Measurements from ENCODE around the gene PKM.
"Not testable (repeated sequence)": the region's sequence is repeated elsewhere in the genome, so short reads cannot be mapped to it uniquely, and the experiment has no call there.

Gene PKM

GRCh38 chr15:72173864-72174550, 57.0 kb downstream of the PKM start:
- no CpG with 5 or more reads among the region's 12 CpGs for WGBS (ENCODE audit: extremely low coverage, insufficient coverage, low lambda C conversion rate)
- Histone ChIP-seq H3K18ac (ENCODE audit: low read length) (no peak overlapping the region), H4K8ac (ENCODE audit: low read depth, low read length) (no peak overlapping the region), H3K79me2 (ENCODE audit: control insufficient read depth, insufficient read depth, low read length) (no peaks in the 10 kb centered on the region), H3K4me1 (ENCODE audit: control insufficient read depth, low read depth, low read length) (no peaks in the 10 kb centered on the region), H2BK120ac (ENCODE audit: low read depth, low read length) (no peak overlapping the region), H3K4me2 (ENCODE audit: low read length) (no peak overlapping the region), H3K4ac (ENCODE audit: low read depth, low read length) (no peak overlapping the region), H3K27ac (ENCODE audit: low read depth, low read length) (no peak overlapping the region), H3K27me3 (ENCODE audit: insufficient read depth, low read length, poor library complexity) (no peaks in the 10 kb centered on the region), H3K56ac (ENCODE audit: low read length) (no peak overlapping the region), H2BK15ac (replicated peaks; ENCODE audit: low read depth) (no peak overlapping the region), H3K9ac (ENCODE audit: low read length) (no peak overlapping the region), H4K5ac (ENCODE audit: low read length) (no peak overlapping the region), H2BK5ac (ENCODE audit: low read length) (no peak overlapping the region), H3K23ac (ENCODE audit: low read length) (no peak overlapping the region), H3K36me3 (ENCODE audit: control insufficient read depth, insufficient read depth, low read length) (no peaks in the 10 kb centered on the region), H3K4me3 (ENCODE audit: low read length) (no peak overlapping the region), H3K79me1 (ENCODE audit: low read length) (no peaks in the 10 kb centered on the region), H2AK5ac (ENCODE audit: low read length) (no peak overlapping the region)
- no peak for DNase-seq

GRCh38 chr15:72173401-72173800, 57.6 kb downstream of the PKM start:
- Histone ChIP-seq H3K4me3 (ENCODE audit: low read length) (no peak overlapping the region), H3K27me3 (ENCODE audit: insufficient read depth, low read length, poor library complexity) (no peaks in the 10 kb centered on the region), H3K56ac (ENCODE audit: low read length) (no peak overlapping the region), H3K23ac (ENCODE audit: low read length) (no peak overlapping the region), H4K8ac (ENCODE audit: low read depth, low read length) (no peak overlapping the region), H2AK5ac (ENCODE audit: low read length) (no peak overlapping the region), H3K9ac (ENCODE audit: low read length) (no peak overlapping the region), H2BK5ac (ENCODE audit: low read length) (no peak overlapping the region), H3K4me2 (ENCODE audit: low read length) (no peak overlapping the region), H3K18ac (ENCODE audit: low read length) (no peak overlapping the region), H3K4ac (ENCODE audit: low read depth, low read length) (no peak overlapping the region), H2BK15ac (replicated peaks; ENCODE audit: low read depth) (no peak overlapping the region), H3K36me3 (ENCODE audit: control insufficient read depth, insufficient read depth, low read length) (no peaks in the 10 kb centered on the region), H3K79me1 (ENCODE audit: low read length) (no peaks in the 10 kb centered on the region), H3K27ac (ENCODE audit: low read depth, low read length) (no peak overlapping the region), H3K79me2 (ENCODE audit: control insufficient read depth, insufficient read depth, low read length) (no peaks in the 10 kb centered on the region), H4K5ac (ENCODE audit: low read length) (no peak overlapping the region), H2BK120ac (ENCODE audit: low read depth, low read length) (no peak overlapping the region), H3K4me1 (ENCODE audit: control insufficient read depth, low read depth, low read length) (peaks cover 2% of the 10 kb centered on the region)
- no CpG with 5 or more reads among the region's 6 CpGs for WGBS (ENCODE audit: extremely low coverage, insufficient coverage, low lambda C conversion rate)
- no peak for DNase-seq

GRCh38 chr15:72172796-72173195, 58.2 kb downstream of the PKM start:
- H2BK5ac ChIP-seq (ENCODE audit: low read length): no peak overlapping the region
- H3K27ac ChIP-seq (ENCODE audit: low read depth, low read length): no peak overlapping the region
- no peaks in the 10 kb centered on the region for H3K27me3 ChIP-seq (ENCODE audit: insufficient read depth, low read length, poor library complexity)
- no peaks in the 10 kb centered on the region for H3K36me3 ChIP-seq (ENCODE audit: control insufficient read depth, insufficient read depth, low read length)
- H4K8ac ChIP-seq (ENCODE audit: low read depth, low read length): no peak overlapping the region
- H3K18ac ChIP-seq (ENCODE audit: low read length): no peak overlapping the region
- H3K79me1 ChIP-seq (ENCODE audit: low read length): no peaks in the 10 kb centered on the region
- H2BK120ac ChIP-seq (ENCODE audit: low read depth, low read length): no peak overlapping the region
- no peak overlapping the region for H3K9ac ChIP-seq (ENCODE audit: low read length)
- no peaks in the 10 kb centered on the region for H3K79me2 ChIP-seq (ENCODE audit: control insufficient read depth, insufficient read depth, low read length)
- H2BK15ac ChIP-seq (replicated peaks; ENCODE audit: low read depth): no peak overlapping the region
- no peak overlapping the region for H3K4me2 ChIP-seq (ENCODE audit: low read length)
- peaks cover 6% of the 10 kb centered on the region for H3K4me1 ChIP-seq (ENCODE audit: control insufficient read depth, low read depth, low read length)
- H4K5ac ChIP-seq (ENCODE audit: low read length): no peak overlapping the region
- H3K23ac ChIP-seq (ENCODE audit: low read length): no peak overlapping the region
- H2AK5ac ChIP-seq (ENCODE audit: low read length): no peak overlapping the region
- DNase-seq: no peak
- no CpG with 5 or more reads among the region's 5 CpGs for WGBS (ENCODE audit: extremely low coverage, insufficient coverage, low lambda C conversion rate)
- H3K4ac ChIP-seq (ENCODE audit: low read depth, low read length): no peak overlapping the region
- no peak overlapping the region for H3K4me3 ChIP-seq (ENCODE audit: low read length)
- no peak overlapping the region for H3K56ac ChIP-seq (ENCODE audit: low read length)

GRCh38 chr15:72171978-72172377, 59.0 kb downstream of the PKM start:
- not testable (repeated sequence) for H3K4me2 ChIP-seq (ENCODE audit: low read length); H3K9ac ChIP-seq (ENCODE audit: low read length); H3K79me2 ChIP-seq (ENCODE audit: control insufficient read depth, insufficient read depth, low read length); H2AK5ac ChIP-seq (ENCODE audit: low read length); H3K23ac ChIP-seq (ENCODE audit: low read length); H3K4me3 ChIP-seq (ENCODE audit: low read length); H2BK120ac ChIP-seq (ENCODE audit: low read depth, low read length); H3K79me1 ChIP-seq (ENCODE audit: low read length); H2BK15ac ChIP-seq (replicated peaks; ENCODE audit: low read depth); H4K5ac ChIP-seq (ENCODE audit: low read length); H3K27me3 ChIP-seq (ENCODE audit: insufficient read depth, low read length, poor library complexity); H4K8ac ChIP-seq (ENCODE audit: low read depth, low read length); H3K4ac ChIP-seq (ENCODE audit: low read depth, low read length); H3K27ac ChIP-seq (ENCODE audit: low read depth, low read length); H2BK5ac ChIP-seq (ENCODE audit: low read length); H3K36me3 ChIP-seq (ENCODE audit: control insufficient read depth, insufficient read depth, low read length); H3K4me1 ChIP-seq (ENCODE audit: control insufficient read depth, low read depth, low read length); DNase-seq; H3K56ac ChIP-seq (ENCODE audit: low read length); H3K18ac ChIP-seq (ENCODE audit: low read length)
- no CpG with 5 or more reads among the region's 10 CpGs for WGBS (ENCODE audit: extremely low coverage, insufficient coverage, low lambda C conversion rate)

- Histone ChIP-seq H3K4me2 (ENCODE audit: low read length) (no peak overlapping the region), H3K27me3 (ENCODE audit: insufficient read depth, low read length, poor library complexity) (no peaks in the 10 kb centered on the region), H2BK5ac (ENCODE audit: low read length) (no peak overlapping the region), H3K4me3 (ENCODE audit: low read length) (no peak overlapping the region), H3K79me2 (ENCODE audit: control insufficient read depth, insufficient read depth, low read length) (no peaks in the 10 kb centered on the region), H4K5ac (ENCODE audit: low read length) (no peak overlapping the region), H3K23ac (ENCODE audit: low read length) (no peak overlapping the region), H3K27ac (ENCODE audit: low read depth, low read length) (no peak overlapping the region), H3K18ac (ENCODE audit: low read length) (no peak overlapping the region), H2BK15ac (replicated peaks; ENCODE audit: low read depth) (no peak overlapping the region), H3K9ac (ENCODE audit: low read length) (no peak overlapping the region), H2AK5ac (ENCODE audit: low read length) (no peak overlapping the region), H3K4ac (ENCODE audit: low read depth, low read length) (no peak overlapping the region), H3K56ac (ENCODE audit: low read length) (no peak overlapping the region), H4K8ac (ENCODE audit: low read depth, low read length) (no peak overlapping the region), H3K79me1 (ENCODE audit: low read length) (no peaks in the 10 kb centered on the region), H3K36me3 (ENCODE audit: control insufficient read depth, insufficient read depth, low read length) (no peaks in the 10 kb centered on the region), H2BK120ac (ENCODE audit: low read depth, low read length) (no peak overlapping the region), H3K4me1 (ENCODE audit: control insufficient read depth, low read depth, low read length) (peaks cover 6% of the 10 kb centered on the region)
- WGBS (ENCODE audit: extremely low coverage, insufficient coverage, low lambda C conversion rate): no CpG with 5 or more reads among the region's 7 CpGs
- DNase-seq: no peak
These were observed 60.3 kb downstream of the PKM start for GRCh38 chr15:72170691-72171090.
